HS-27A (cell line): ENCODE results near the gene CNGA3.
"Not testable (repeated sequence)": the region's sequence is repeated elsewhere in the genome, so short reads cannot be mapped to it uniquely, and the experiment has no call there.

Experiments
- DNase-seq: peaks from one replicate; pipeline ENCODE4 v3.0.0-alpha.2; 2012; ENCODE audit warnings: low read depth, missing footprints

Gene CNGA3

GRCh38 chr2:98346311-98347236, at the start of gene CNGA3:
Gene CNGA3, plus strand, starts transcription at chr2:98346456. Its CDS starts 23,520 bp downstream, at chr2:98369976.
- no peak for DNase-seq

- no peak for DNase-seq
Measured at GRCh38 chr2:98297817-98298682, 48.2 kb upstream of the CNGA3 start.

GRCh38 chr2:98298683-98299164, 47.5 kb upstream of the CNGA3 start:
- DNase-seq: no peak

GRCh38 chr2:98299211-98299905, 46.9 kb upstream of the CNGA3 start:
- no peak for DNase-seq

GRCh38 chr2:98300141-98300874, 45.9 kb upstream of the CNGA3 start:
- DNase-seq: no peak

- no peak for DNase-seq
Measured at GRCh38 chr2:98301469-98301868, 44.8 kb upstream of the CNGA3 start.

- DNase-seq: not testable (repeated sequence)
Measured at GRCh38 chr2:98307131-98307696, 39.0 kb upstream of the CNGA3 start.

GRCh38 chr2:98308068-98308467, 38.2 kb upstream of the CNGA3 start:
- DNase-seq: no peak

- DNase-seq: no peak
Measured at GRCh38 chr2:98308532-98308931, 37.7 kb upstream of the CNGA3 start.

- no peak for DNase-seq
Measured at GRCh38 chr2:98309580-98309979, 36.7 kb upstream of the CNGA3 start.

- no peak for DNase-seq
Measured at GRCh38 chr2:98310010-98310409, 36.2 kb upstream of the CNGA3 start.

GRCh38 chr2:98311090-98311489, 35.2 kb upstream of the CNGA3 start:
- DNase-seq: no peak

- DNase-seq: no peak
Measured at GRCh38 chr2:98311771-98312545, 34.3 kb upstream of the CNGA3 start.

- DNase-seq: no peak
Measured at GRCh38 chr2:98313492-98314250, 32.6 kb upstream of the CNGA3 start.

GRCh38 chr2:98314251-98314650, 32.0 kb upstream of the CNGA3 start:
- no peak for DNase-seq

- DNase-seq: no peak
Measured at GRCh38 chr2:98315957-98316356, 30.3 kb upstream of the CNGA3 start.

GRCh38 chr2:98317214-98317613, 29.0 kb upstream of the CNGA3 start:
- no peak for DNase-seq

GRCh38 chr2:98320171-98320570, 26.1 kb upstream of the CNGA3 start:
- not testable (repeated sequence) for DNase-seq

GRCh38 chr2:98324181-98324580, 22.1 kb upstream of the CNGA3 start:
- DNase-seq: peak; percentile 50
